ENCODE measurements around the gene TSPAN7.

TSPAN7 gene

DNA sequence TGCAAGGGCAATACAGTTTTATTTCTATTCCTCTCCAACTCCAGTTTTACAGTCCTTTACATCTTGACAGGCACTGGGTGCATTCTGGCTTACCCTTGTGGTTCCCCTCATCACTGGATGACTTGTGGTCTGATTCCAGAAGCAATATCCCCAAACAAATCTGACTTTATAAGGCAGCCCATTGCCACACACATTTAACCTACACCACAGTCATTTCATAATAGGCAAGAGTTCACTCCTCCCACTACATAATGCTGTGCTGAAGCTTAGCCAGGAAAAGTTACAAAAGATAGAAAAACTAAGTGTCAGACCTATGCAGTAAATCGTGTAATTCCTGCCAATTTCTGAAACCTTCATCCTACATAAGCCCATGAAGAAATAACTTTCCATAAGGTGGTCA, 157.0 kb downstream of the TSPAN7 start:
- Histone ChIP-seq H3K79me2 (ENCODE audit: control insufficient read depth, insufficient read depth, low read length, unreplicated experiment) (no peaks in the 10 kb centered on the region), H3K4me1 (ENCODE audit: control insufficient read depth, insufficient read depth, low read length, unreplicated experiment) (no peaks in the 10 kb centered on the region), H2AFZ (ENCODE audit: low read length, unreplicated experiment) (no peak overlapping the region), H3K36me3 (ENCODE audit: insufficient read depth, low read length) (no peaks in the 10 kb centered on the region), H3K4me3 (ENCODE audit: low read depth, low read length) (no peak overlapping the region), H3K27ac (ENCODE audit: low read depth, low read length) (no peak overlapping the region), H3K27me3 (ENCODE audit: insufficient read depth, low read length) (no peaks in the 10 kb centered on the region)

DNA sequence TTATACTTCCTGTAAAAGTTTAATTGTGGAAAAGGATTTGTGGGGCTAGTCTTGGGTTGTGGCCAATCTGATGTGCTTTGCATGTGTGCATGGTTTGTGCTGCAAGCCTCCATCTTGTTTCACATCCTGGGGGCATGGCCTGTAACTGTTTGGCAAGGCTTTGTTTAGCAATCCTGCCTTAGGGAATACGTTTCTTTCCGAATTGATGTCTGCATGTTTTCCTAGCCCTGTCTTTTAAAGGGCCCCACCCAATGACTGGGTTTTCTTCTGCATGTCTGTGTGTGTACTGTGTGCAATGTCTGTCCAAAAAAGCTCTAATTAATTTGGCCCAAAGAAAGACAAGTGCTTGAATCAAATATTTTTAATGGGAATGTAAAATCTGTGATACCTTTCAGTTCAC, 165.3 kb downstream of the TSPAN7 start:
- Histone ChIP-seq H3K27me3 (ENCODE audit: insufficient read depth, low read length) (no peaks in the 10 kb centered on the region), H3K4me1 (ENCODE audit: control insufficient read depth, insufficient read depth, low read length, unreplicated experiment) (no peaks in the 10 kb centered on the region), H3K4me3 (ENCODE audit: low read depth, low read length) (no peak overlapping the region), H3K79me2 (ENCODE audit: control insufficient read depth, insufficient read depth, low read length, unreplicated experiment) (no peaks in the 10 kb centered on the region), H2AFZ (ENCODE audit: low read length, unreplicated experiment) (no peak overlapping the region), H3K27ac (ENCODE audit: low read depth, low read length) (no peak overlapping the region), H3K36me3 (ENCODE audit: insufficient read depth, low read length) (no peaks in the 10 kb centered on the region)

DNA sequence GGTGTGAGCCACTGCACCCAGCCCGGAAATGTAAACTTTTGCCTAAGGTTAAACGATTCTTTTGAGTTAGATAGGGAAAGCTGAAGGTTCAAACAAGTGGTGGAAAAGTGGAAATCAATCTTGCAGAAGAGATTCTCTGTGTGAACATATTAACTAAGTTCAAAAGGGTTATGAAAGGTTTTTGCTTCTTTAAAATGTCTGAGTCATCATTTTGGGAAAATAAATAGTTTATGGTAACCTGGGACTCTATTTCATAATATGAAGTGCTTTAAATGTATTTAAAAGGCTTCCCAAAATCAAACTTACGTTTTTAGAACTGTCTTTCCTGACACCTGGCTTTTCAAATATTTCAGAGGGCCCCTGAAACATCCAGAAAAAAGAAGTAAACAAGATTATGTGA, 166.3 kb downstream of the TSPAN7 start:
- no peaks in the 10 kb centered on the region for H3K27me3 ChIP-seq (ENCODE audit: insufficient read depth, low read length)
- no peaks in the 10 kb centered on the region for H3K79me2 ChIP-seq (ENCODE audit: control insufficient read depth, insufficient read depth, low read length, unreplicated experiment)
- no peaks in the 10 kb centered on the region for H3K36me3 ChIP-seq (ENCODE audit: insufficient read depth, low read length)
- H2AFZ ChIP-seq (ENCODE audit: low read length, unreplicated experiment), result no peak overlapping the region
- no peak overlapping the region for H3K27ac ChIP-seq (ENCODE audit: low read depth, low read length)
- H3K4me3 ChIP-seq (ENCODE audit: low read depth, low read length), result no peak overlapping the region
- no peaks in the 10 kb centered on the region for H3K4me1 ChIP-seq (ENCODE audit: control insufficient read depth, insufficient read depth, low read length, unreplicated experiment)

DNA sequence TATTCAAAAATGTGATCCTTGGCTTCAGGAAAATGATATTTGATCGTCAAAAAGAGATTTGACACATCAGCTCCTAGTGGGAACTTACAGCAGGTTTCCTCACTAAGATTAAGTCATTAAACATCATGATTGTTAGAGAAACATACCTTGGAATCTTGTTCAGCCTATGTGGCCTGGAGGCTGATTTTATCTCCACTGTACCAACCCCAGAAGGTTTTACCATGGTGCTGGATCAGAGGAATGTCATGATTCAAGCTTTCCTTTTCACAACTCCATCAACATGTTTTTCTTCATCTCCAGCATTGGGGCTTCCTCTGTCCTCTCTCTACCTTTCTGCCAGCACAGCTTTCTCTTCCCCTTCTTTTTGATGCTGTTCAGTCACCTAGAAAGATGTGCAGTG, 171.5 kb downstream of the TSPAN7 start:
- H3K79me2 ChIP-seq (ENCODE audit: control insufficient read depth, insufficient read depth, low read length, unreplicated experiment), result no peaks in the 10 kb centered on the region
- no peak overlapping the region for H3K27ac ChIP-seq (ENCODE audit: low read depth, low read length)

More for the DNA sequence above, 171.5 kb downstream of the TSPAN7 start:
- Histone ChIP-seq H3K4me1 (ENCODE audit: control insufficient read depth, insufficient read depth, low read length, unreplicated experiment) (no peaks in the 10 kb centered on the region), H3K36me3 (ENCODE audit: insufficient read depth, low read length) (no peaks in the 10 kb centered on the region), H3K27me3 (ENCODE audit: insufficient read depth, low read length) (no peaks in the 10 kb centered on the region), H2AFZ (ENCODE audit: low read length, unreplicated experiment) (no peak overlapping the region), H3K4me3 (ENCODE audit: low read depth, low read length) (no peak overlapping the region)

All from ACC112 (cell line).